ENCODE measurements around the gene NYNRIN.

Gene NYNRIN

GRCh38 chr14:24395609-24396582, 2.9 kb upstream of the NYNRIN start:
- no peak for DNase-seq

DNA sequence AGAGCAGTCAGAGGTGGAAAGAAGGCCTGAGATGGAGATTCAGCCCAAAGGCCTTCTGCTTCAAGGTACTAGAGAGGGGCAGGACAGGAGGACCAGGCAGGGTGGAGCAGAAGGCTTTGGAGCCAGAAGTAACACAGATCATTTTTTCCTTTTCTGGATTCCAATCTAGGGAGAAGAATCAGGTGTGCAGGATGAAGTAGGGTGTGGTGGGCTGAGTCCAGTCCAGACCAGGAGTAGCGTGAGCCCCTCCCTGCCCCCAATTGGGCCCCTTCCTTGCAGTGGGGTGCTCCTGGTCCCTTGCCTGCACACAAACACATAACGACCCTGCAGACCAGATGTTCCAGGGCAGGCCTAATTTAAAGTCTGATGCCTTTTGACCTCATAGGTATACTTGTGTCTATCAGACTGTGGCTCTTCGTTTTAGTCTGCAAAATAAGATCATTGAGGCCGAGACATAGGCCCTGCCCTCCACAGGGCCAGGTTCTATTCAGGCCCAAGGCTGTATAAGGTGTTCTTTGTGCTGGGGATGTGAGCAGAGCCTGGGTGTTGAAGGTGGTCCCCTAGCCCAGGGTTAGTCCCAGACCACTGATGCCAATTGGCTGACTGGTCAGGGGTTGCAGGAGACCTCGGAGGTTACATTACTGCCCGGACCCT, 1.0 kb upstream of the NYNRIN start:
- no peak for DNase-seq

- peak; percentile 65 for DNase-seq
Measured at GRCh38 chr14:24398293-24398652, 530 bp upstream of the NYNRIN start.

GRCh38 chr14:24399447-24399822, 632 bp downstream of the NYNRIN start:
- DNase-seq: no peak

DNA sequence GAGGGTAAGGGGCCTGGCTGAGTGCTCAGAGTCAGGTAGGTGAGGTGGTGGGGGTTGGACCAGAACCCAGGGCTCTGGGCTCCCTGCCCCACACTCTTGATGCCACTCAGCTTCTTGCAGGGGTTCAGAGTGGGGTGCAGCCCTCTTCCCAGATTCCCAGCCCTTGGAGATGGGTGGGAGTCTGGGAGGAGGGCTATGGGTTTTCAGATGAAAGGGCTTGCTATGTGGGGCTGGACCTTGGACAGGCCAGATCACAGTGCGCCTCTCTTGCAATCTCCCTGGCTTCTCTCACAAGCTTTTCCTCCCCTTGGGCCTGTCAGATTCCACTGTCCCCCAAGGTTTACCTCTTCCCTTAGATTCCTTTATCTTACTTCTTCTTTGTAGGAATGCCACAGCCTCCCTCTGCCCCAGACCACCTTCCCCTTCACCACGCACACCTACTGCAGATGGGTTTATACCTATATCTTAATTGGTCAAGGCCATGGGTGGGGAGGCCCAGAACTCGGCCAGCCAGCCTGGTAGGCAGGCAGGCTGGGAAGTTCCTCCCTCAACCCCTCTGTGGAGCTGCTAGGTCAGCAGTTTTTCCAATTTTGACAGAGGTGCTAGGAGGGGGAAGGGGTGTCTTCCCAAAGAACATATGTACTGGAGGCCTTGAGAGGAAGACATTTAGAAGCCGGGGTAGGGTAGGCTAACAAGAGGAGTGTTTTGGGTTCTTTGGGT, 1.4 kb downstream of the NYNRIN start:
- no peak for DNase-seq

DNA sequence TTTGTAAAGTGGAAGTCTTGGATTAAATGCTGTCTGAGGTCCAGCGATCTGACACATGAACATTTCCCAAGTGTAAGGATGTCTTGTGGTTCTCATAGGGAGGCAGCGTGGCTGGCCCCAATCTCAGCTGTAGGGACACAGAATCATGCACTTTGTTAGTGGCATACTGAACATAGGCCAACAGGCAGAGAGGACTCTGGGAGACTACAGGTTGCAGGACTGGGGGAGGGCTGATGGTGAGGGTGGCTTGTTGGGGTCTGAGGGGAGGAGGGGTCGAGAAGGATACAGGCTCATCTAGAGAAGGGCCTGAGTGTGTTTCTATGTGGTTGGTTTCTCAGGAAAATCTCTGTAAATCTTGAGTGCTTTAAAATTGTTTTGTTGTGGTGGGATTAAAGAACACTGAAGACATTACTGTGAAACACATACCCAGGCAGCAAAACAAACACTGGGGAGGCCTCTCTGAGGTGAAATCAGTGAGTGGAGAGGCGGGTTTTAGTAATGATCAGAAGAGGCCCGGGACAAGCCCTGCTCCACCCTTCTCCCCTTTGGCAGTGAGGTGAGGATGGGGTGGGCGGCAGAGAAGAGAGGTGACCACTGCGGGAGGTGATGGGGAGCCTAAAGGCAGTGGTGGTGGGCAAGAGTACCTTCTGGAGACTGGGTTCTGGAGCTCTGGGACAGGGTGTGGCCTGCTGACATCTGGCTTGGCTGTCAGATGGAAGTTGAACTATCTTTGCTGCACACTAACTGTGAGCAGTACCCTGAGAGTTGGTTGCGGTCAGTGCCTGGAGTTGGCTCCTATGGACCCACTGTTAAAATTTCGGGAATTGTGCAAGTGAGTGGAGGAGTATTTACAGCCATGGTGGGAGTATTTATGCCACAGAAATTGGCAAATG, 3.3 kb downstream of the NYNRIN start:
- DNase-seq: no peak

DNA sequence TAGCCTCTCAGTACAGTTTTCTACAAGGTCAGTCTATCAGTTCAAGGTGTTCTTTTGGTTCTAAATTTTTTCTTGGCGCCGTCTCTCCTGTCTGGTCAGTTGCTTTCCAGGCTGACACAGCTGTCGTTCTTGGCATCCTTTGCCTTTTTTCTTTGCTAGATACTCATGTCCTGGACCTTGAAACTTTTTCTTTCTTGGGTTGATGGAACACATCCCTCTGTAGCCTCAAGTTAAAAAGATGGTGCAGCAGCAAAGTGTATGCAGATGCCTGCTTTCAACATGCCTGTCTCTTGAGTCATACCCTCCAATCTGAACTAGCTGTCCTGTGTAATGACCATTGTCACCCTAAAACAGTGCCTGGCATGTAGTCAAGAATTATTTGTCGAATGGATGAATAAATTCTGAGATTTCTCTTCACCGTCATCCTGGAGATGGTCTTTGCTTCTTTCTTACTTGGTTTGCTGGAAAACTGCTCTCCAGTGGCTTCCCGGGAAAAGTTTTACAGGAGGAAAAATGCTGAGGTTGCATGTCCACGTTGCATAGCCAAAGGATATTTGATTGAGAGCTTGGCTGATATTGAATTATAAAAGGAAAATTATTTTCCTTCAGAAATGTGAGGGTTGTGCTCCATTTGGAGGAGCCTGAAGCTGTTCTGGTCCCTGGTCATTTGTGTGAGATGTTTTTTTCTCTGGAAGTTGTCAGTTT, 4.6 kb downstream of the NYNRIN start:
- DNase-seq: no peak

- no peak for DNase-seq
Measured at GRCh38 chr14:24404814-24405213, 6.0 kb downstream of the NYNRIN start.

DNA sequence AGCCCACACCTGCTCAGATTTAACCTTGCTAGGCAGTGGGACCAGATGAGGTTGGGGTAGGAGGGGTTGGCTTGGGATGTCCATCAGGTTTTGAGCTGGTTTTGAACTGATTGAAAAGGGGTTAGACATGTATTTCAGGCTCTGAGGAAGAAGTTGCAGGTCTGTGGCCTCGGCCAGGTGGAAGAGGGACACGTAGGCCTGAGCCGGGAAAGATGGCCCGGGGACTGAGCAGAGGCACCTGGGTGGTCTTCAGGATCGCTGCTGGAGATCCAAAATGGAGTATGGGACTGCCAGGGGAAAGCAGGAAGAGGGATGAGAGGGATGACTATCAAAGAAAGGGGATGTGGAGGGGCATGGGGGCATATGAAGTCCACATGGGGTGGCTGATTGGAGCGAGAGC, 7.6 kb downstream of the NYNRIN start:
- DNase-seq: no peak

DNA sequence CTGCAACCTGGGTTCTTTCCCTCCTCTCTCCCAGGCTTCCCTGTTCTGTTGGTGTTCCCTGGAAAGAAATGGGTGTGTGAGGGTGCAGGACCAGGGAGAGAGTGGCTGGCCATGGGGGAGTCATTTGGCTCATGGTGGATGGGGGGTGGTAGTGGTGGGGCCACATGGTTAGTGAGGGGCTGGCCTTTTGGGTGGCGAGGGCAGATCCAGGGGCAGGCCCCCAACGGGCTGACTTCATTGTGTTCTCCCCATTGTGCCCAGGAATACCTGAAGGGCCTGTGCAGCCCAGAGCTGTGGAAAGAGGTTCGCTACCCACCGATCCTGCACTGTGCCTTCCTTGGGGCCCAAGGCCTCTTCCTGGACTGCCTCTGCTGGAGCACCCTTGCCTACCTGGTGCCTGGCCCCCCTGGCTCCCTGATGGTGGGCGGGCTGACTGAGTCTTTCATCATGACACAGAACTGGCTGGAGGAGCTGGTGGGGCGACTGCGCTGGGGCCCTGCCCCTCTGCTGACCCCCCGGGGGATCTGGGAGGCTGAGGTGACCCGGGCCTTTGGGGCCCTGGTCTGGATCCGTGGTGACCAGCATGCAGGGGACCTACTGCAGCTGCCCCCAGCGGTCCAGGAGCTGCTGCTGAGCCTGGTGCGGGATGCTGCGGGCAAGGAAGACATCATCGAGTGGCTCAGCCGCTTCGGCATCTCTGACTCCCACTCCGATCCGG, 9.0 kb downstream of the NYNRIN start:
- no peak for DNase-seq

DNA sequence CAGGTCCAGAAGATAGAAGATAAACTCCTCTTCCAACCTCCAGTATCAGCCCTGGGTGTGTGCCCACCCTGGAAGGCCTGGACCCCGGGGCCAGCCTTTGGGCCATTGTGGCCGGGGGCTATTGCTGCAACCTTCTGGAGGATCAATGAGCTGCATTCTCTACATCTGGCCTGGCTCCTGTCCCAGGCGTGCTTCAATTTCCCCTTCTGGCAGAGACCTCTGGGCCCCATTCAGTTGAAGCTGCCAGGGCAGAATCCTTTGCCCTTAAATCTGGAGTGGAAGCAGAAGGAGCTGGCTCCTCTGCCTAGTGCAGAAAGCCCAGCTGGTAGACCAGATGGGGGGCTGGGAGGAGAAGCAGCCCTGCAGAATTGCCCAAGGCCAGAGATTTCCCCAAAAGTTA, 10.0 kb downstream of the NYNRIN start:
- no peak for DNase-seq

DNA sequence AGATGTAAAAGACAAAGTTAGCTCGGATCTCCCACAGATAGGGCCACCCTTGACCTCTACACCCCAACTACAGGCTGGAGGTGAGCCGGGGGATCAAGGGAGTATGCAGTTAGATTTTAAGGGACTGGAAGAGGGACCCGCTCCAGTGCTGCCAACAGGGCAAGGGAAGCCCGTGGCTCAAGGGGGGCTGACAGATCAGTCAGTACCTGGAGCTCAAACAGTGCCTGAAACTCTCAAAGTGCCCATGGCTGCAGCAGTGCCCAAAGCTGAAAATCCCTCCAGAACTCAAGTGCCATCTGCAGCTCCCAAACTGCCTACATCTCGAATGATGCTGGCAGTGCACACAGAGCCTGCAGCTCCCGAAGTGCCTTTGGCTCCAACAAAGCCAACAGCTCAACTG, 10.4 kb downstream of the NYNRIN start:
- DNase-seq: no peak

DNA sequence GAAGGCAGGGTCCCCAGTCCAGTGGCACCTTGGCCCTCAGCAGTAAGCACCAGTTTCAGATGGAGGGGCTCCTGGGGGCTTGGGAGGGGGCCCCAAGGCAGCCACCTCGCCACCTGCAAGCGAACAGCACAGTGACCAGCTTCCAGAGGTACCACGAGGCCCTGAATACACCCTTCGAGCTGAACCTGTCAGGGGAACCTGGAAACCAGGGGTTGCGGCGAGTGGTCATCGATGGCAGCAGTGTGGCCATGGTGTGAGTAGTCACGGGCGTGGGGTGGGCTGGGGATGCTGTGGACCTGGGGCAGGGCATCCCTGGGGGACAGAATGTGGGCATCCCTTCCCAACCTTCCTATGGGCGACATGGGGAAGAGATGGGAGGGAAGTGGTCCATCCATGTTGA, 11.2 kb downstream of the NYNRIN start:
- DNase-seq: no peak

- DNase-seq: peak; percentile 54
Measured at GRCh38 chr14:24411443-24412389, 12.9 kb downstream of the NYNRIN start.

DNA sequence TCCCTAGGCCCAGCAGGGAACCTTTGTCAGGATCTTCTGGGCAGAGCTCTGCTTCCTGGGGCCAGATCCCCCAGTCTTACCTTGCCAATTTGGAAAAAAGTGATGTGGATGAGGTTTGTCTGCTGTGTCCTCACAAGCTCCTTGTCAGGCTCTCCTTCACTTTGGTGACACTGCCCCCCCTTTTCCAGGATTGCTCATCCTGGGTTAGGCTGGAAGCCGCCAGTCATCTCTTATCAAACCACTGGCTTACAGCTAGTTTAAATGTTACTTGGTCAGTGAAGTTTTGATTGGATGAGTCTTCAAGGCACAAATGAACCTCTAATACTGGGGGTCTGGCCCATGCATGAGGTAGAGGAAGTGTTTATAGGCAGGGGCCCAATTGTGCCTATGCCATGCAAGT, 15.3 kb downstream of the NYNRIN start:
- no peak for DNase-seq

DNA sequence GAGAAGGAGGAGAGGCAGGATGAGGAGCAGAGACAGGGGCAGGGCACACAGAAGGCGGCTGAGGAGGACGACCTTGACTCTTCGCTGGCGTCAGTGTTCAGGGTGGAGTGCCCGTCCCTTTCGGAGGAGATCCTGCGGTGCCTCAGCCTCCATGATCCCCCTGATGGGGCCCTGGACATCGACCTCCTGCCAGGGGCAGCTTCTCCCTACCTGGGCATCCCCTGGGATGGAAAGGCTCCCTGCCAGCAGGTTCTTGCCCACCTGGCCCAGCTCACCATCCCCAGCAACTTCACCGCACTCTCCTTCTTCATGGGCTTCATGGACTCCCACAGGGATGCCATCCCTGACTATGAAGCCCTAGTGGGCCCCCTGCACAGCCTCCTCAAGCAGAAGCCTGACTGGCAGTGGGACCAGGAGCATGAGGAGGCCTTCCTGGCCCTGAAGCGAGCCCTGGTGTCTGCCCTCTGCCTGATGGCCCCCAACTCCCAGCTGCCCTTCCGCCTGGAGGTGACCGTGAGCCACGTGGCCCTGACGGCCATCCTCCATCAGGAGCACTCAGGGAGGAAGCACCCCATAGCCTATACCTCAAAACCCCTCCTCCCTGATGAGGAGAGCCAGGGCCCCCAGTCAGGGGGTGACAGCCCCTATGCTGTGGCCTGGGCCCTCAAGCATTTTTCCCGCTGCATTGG, 16.1 kb downstream of the NYNRIN start:
- no peak for DNase-seq

GRCh38 chr14:24415421-24416253, 16.8 kb downstream of the NYNRIN start:
- DNase-seq: no peak

DNA sequence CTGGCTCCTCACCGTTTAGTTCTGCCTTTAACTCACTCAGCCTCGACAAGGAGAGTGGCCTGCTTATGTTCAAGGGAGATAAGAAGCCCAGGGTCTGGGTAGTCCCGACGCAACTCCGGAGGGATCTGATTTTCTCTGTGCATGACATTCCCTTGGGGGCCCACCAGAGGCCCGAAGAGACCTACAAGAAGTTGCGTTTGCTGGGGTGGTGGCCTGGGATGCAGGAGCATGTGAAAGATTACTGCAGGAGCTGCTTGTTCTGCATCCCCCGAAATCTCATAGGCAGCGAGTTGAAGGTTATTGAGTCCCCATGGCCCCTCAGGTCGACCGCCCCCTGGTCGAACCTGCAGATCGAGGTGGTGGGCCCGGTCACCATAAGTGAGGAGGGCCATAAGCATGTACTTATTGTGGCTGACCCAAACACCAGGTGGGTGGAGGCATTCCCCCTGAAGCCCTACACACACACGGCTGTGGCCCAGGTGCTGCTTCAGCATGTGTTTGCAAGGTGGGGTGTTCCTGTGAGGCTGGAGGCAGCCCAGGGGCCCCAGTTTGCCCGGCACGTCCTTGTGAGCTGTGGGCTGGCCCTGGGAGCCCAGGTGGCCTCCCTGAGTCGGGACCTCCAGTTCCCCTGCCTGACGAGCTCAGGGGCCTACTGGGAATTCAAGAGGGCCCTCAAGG, 17.6 kb downstream of the NYNRIN start:
- no peak for DNase-seq
